GM12878 (cell line): Measurements from ENCODE around the gene TMEM217. TPM values are rescaled to one million over a fixed set of nuclear protein-coding genes. Genes with fewer than 3 reads are reported as not detected.

Source experiments
- ATAC-seq: fragments of 200-7000 bp; cut with Tn5 transposase; 3 replicates; pipeline ENCODE4 v1.9.1; 2020; ENCODE audit warnings: mild to moderate bottlenecking, moderate library complexity
- BruUV-seq: library from RNA; stranded (reverse); fragments of 400-500 nt; replicated peaks from 2 replicates; lab custom pipeline; 2021; lab: Mats Ljungman, UMichigan
- CTCF ChIA-PET: fragments of 300-600 bp; sonication (Branson Sonifier 250); formaldehyde crosslinking; extraction: SDS; loops from one replicate; lab custom pipeline; 2021; ENCODE audit warnings: inconsistent platforms; lab: Yijun Ruan, JAX
- POLR2A ChIA-PET: fragments of 350-600 bp; formaldehyde crosslinking; extraction: SDS; loops from one replicate; lab custom pipeline; 2021; ENCODE audit warnings: inconsistent platforms; lab: Charles Lee
- RAD21 ChIA-PET: fragments of 300-600 bp; sonication (Branson Sonifier 250); formaldehyde crosslinking; loops from one replicate; lab custom pipeline; 2023; ENCODE audit warnings: antibody characterized with exemption; ENCODE audit not compliant: unreplicated experiment; lab: Charles Lee
- SMC1A ChIA-PET: fragments of 300-600 bp; sonication (Branson Sonifier 250); formaldehyde crosslinking; loops from one replicate; lab custom pipeline; 2023; ENCODE audit not compliant: unreplicated experiment, uncharacterized antibody; lab: Charles Lee
- DNase-seq: peaks from one replicate; pipeline ENCODE4 v3.0.0-alpha.2; 2011; ENCODE audit warnings: low read depth, low spot score
- FAIRE-seq: peaks from 3 replicates; lab custom pipeline; 2011; peaks lifted over from hg19 to GRCh38; lab: Jason Lieb, UNC
- H2AFZ ChIP-seq: 2 replicates; pipeline ENCODE4 v1.6.0; 2011; ENCODE audit warnings: low read depth, low read length, control low read depth; ENCODE audit not compliant: control insufficient read depth
- H3K27ac ChIP-seq: 2 replicates; pipeline ENCODE4 v1.5.1; 2011; ENCODE audit warnings: control low read depth; ENCODE audit not compliant: control insufficient read depth, insufficient read depth
- H3K27me3 ChIP-seq, 2 experiments: replicated peaks in 1 of 2; 2 replicates each; pipeline versions ENCODE4 v1.6.0 to v1.6.1; 2011; ENCODE audit warnings: low read length in 1 of 2; ENCODE audit not compliant: control insufficient read depth in 2 of 2, insufficient read depth in 2 of 2
- H3K36me3 ChIP-seq, 2 experiments: 2 replicates each; pipeline ENCODE4 v1.5.1; 2011; ENCODE audit warnings: low read length in 1 of 2; ENCODE audit not compliant: control insufficient read depth in 2 of 2, insufficient read depth in 2 of 2
- H3K4me1 ChIP-seq: 2 replicates; pipeline ENCODE4 v1.6.1; 2011; ENCODE audit warnings: mild to moderate bottlenecking, low read length, moderate library complexity, mixed read lengths; ENCODE audit not compliant: control insufficient read depth, insufficient read depth
- H3K4me2 ChIP-seq: 2 replicates; pipeline ENCODE4 v1.6.0; 2011; ENCODE audit warnings: control low read depth; ENCODE audit not compliant: control insufficient read depth, insufficient read depth
- H3K4me3 ChIP-seq: fragments of 200-600 bp; sonication (generic); 2 replicates; pipeline ENCODE4 v1.5.1; 2016
- H3K79me2 ChIP-seq: 2 replicates; pipeline ENCODE4 v1.6.0; 2011; ENCODE audit warnings: low read length; ENCODE audit not compliant: control insufficient read depth, insufficient read depth
- H3K9ac ChIP-seq: 2 replicates; pipeline ENCODE4 v1.8.0; 2011; ENCODE audit warnings: low read length, control low read depth, mixed read lengths; ENCODE audit not compliant: control insufficient read depth, insufficient read depth
- H3K9me3 ChIP-seq: replicated peaks from 3 replicates; pipeline ENCODE4 v1.5.1; 2011; ENCODE audit warnings: mild to moderate bottlenecking, low read length; ENCODE audit not compliant: control insufficient read depth, insufficient read depth
- H4K20me1 ChIP-seq: 2 replicates; pipeline ENCODE4 v1.6.0; 2011; ENCODE audit not compliant: control insufficient read depth, insufficient read depth
- FOS ChIP-seq: IDR thresholded peaks from 3 replicates; pipeline ENCODE4 v1.6.1; 2011; ENCODE audit warnings: borderline replicate concordance; ENCODE audit not compliant: insufficient read length; ENCODE audit errors: extremely low read depth
- KAT2A ChIP-seq: conservative IDR thresholded peaks from 2 replicates; pipeline ENCODE4 v1.6.1; 2011; ENCODE audit warnings: low read depth, low read length; ENCODE audit not compliant: control insufficient read depth
- MEF2B ChIP-seq: fragments of 450-650 bp; IDR thresholded peaks from 2 replicates; pipeline ENCODE4 v1.6.1; 2018; ENCODE audit warnings: mild to moderate bottlenecking, moderate library complexity; ENCODE audit not compliant: partially characterized antibody, poor library complexity, severe bottlenecking
- RB1 ChIP-seq: fragments of 450-650 bp; formaldehyde crosslinking; IDR thresholded peaks from 2 replicates; pipeline ENCODE4 v1.6.1; 2017; ENCODE audit warnings: mild to moderate bottlenecking, borderline replicate concordance
- SPI1 ChIP-seq: IDR thresholded peaks from 2 replicates; pipeline ENCODE4 v1.6.1; 2011; ENCODE audit warnings: low read depth, mild to moderate bottlenecking, low read length, moderate library complexity, borderline replicate concordance; ENCODE audit not compliant: insufficient read depth
- WGBS: methylation state at CpG from one replicate; pipeline ENCODE4 v1.1.6; 2016; ENCODE audit warnings: low lambda C conversion rate; ENCODE audit not compliant: insufficient replicate concordance, insufficient coverage; ENCODE audit errors: missing lambda C conversion rate; 5-methylcytosine and 5-hydroxymethylcytosine counted together
- in situ Hi-C: fragments of 300-500 bp; cut with MboI; formaldehyde crosslinking; loops from 9 replicates; pipeline ENCODE4 v1.14.3; 2018; ENCODE audit warnings: mixed read lengths
- intact Hi-C: fragments of 100-400 bp; cut with micrococcal nuclease; formaldehyde crosslinking; loops from one replicate; pipeline ENCODE4 v1.14.2; 2022; ENCODE audit not compliant: unreplicated experiment
- polyA plus RNA-seq, 11 experiments: library from polyadenylated mRNA; depleted of rRNA in 4 of 11; unstranded in 6 of 11; stranded (reverse) in 5 of 11; fragments of >200 nt; fragmentation: Nextera tagmentation in 4 of 11; fragmentation: Illumina TruSeq in 1 of 11; extraction: Ambion mirVana in 4 of 11; extraction: Trizol in 1 of 11; gene quantifications; 1 replicate in 1 of 11; 2 replicates in 10 of 11; pipeline versions ENCODE4 v1.2.1 to v1.2.3, GENCODE V29; 2011 to 2016; ENCODE audit warnings: inconsistent platforms in 2 of 11, missing spikeins in 2 of 11, low read depth in 1 of 11
- total RNA-seq, 4 experiments: library from RNA; depleted of rRNA in 3 of 4; stranded (reverse); fragments of >200 nt in 3 of 4; fragmentation: Illumina TruSeq in 1 of 4; extraction: Trizol in 1 of 4; gene quantifications; 2 replicates each; pipeline versions ENCODE4 v1.2.1 to v1.2.3, GENCODE V29; 2013 to 2021
- TF ChIP-seq, protein P1 (sequence below): fragments of 450-650 bp; IDR thresholded peaks from 2 replicates; pipeline ENCODE4 v1.6.1; 2017; ENCODE audit warnings: antibody characterized with exemption, mild to moderate bottlenecking, moderate library complexity
- TF ChIP-seq, protein P2 (sequence below): fragments of 150-350 bp; IDR thresholded peaks from 2 replicates; pipeline ENCODE4 v1.6.1; 2014; ENCODE audit warnings: mild to moderate bottlenecking, low read depth, low read length

The TMEM217 gene
- total and polyA plus RNA-seq, 10 of the 15 experiments (the other 5 are each of a cell fraction or from before 2014, with no cell fraction given), result 1.3 to 4.5 (median 2.3) TPM

DNA sequence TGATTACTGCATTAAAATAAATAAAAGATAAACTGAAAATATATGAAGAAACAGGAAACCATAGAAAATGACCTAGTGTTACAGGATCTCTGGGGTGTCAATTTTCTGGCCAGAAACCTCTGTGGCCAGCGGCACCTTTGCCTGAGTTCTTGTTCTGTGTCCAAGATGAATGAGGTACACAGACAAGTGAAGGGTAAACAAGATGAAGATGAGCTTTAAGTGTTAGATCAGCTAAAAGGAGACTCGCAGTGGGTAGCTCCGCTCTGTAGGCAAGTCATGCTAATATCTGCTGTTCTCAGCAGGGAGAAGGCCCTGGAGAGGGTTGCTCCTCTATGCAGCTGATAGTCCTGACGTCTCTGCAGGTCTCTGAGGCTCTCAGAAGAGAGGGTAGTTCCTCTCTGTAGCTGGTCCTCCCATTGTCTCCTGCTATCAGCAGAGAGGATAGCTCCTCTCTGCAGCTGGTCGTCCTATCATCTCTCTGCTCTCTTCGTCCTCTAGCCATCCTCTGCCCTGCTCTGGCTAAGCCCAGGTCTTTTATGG, 36.3 kb downstream of the TMEM217 start:
- no peak for DNase-seq
- intact Hi-C loops (no loop called here), in situ Hi-C loops (no loop called here)
- Histone ChIP-seq H4K20me1 (no peaks in the 10 kb centered on the region), H3K4me2 (peak overlapping the region; percentile 70), H3K4me1 (peaks cover 11% of the 10 kb centered on the region), H3K79me2 (no peaks in the 10 kb centered on the region), H3K27ac (no peak overlapping the region), H3K27me3 (no peaks in the 10 kb centered on the region), H3K9me3 (no peaks in the 10 kb centered on the region), H3K9ac (no peak overlapping the region), H3K4me3 (peak overlapping the region; percentile 71; the same call in 1 of the 2 replicates), H2AFZ (peak overlapping the region; percentile 90), H3K36me3 (no peaks in the 10 kb centered on the region)
- 75% methylated on average over 6 of the region's 6 CpGs for WGBS
- SMC1A ChIA-PET, result interaction anchor here (0.8 to 1.8 kb wide), 4 partner anchors 11 to 121 kb away, joined by 3 to 5 read pairs (median 4); no protein-coding TSS in a partner anchor
- CTCF ChIA-PET, result interaction anchor here (0.5 to 7.3 kb wide), 8 partner anchors 9 to 204 kb away, joined by 3 to 36 read pairs (median 4); no protein-coding TSS in a partner anchor
- POLR2A ChIA-PET, result interaction anchor here (0.8 kb wide), 1 partner anchor 176 kb away, joined by 3 read pairs; no protein-coding TSS in a partner anchor
- no peak; the same call in 2 of the 3 replicates for ATAC-seq
- RAD21 ChIA-PET, result interaction anchor here (1.1 to 1.2 kb wide), 2 partner anchors 17 to 18 kb away, joined by 3 to 4 read pairs; no protein-coding TSS in a partner anchor
- BruUV-seq, result no TSS peak
- FAIRE-seq, result no peak
- TF ChIP-seq KAT2A, result no peak
- TF ChIP-seq, protein P1, sequence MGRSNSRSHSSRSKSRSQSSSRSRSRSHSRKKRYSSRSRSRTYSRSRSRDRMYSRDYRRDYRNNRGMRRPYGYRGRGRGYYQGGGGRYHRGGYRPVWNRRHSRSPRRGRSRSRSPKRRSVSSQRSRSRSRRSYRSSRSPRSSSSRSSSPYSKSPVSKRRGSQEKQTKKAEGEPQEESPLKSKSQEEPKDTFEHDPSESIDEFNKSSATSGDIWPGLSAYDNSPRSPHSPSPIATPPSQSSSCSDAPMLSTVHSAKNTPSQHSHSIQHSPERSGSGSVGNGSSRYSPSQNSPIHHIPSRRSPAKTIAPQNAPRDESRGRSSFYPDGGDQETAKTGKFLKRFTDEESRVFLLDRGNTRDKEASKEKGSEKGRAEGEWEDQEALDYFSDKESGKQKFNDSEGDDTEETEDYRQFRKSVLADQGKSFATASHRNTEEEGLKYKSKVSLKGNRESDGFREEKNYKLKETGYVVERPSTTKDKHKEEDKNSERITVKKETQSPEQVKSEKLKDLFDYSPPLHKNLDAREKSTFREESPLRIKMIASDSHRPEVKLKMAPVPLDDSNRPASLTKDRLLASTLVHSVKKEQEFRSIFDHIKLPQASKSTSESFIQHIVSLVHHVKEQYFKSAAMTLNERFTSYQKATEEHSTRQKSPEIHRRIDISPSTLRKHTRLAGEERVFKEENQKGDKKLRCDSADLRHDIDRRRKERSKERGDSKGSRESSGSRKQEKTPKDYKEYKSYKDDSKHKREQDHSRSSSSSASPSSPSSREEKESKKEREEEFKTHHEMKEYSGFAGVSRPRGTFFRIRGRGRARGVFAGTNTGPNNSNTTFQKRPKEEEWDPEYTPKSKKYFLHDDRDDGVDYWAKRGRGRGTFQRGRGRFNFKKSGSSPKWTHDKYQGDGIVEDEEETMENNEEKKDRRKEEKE, result no peak
- no peak for TF ChIP-seq RB1
- no peak for TF ChIP-seq FOS
- TF ChIP-seq, protein P2, sequence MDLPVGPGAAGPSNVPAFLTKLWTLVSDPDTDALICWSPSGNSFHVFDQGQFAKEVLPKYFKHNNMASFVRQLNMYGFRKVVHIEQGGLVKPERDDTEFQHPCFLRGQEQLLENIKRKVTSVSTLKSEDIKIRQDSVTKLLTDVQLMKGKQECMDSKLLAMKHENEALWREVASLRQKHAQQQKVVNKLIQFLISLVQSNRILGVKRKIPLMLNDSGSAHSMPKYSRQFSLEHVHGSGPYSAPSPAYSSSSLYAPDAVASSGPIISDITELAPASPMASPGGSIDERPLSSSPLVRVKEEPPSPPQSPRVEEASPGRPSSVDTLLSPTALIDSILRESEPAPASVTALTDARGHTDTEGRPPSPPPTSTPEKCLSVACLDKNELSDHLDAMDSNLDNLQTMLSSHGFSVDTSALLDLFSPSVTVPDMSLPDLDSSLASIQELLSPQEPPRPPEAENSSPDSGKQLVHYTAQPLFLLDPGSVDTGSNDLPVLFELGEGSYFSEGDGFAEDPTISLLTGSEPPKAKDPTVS, result no peak
- TF ChIP-seq MEF2B, result no peak
- peak; percentile 26; the same call in 1 of the 2 replicates for TF ChIP-seq SPI1
